DOHH2 (cell line): Measurements from ENCODE around the gene RPS6KA2.

Experiments used
- H3F3A ChIP-seq: fragments of 200-600 bp; sonication (generic), shearing (Covaris generic); 2 replicates; pipeline ENCODE4 v1.6.0; 2016; ENCODE audit warnings: antibody characterized with exemption, mild to moderate bottlenecking; ENCODE audit not compliant: control insufficient read depth, insufficient read depth
- H3K27ac ChIP-seq: fragments of 200-600 bp; sonication (generic); 2 replicates; pipeline ENCODE4 v1.5.1; 2014; ENCODE audit warnings: low read depth, mild to moderate bottlenecking, low read length, moderate library complexity
- H3K27me3 ChIP-seq: fragments of 200-600 bp; sonication (generic); 2 replicates; pipeline ENCODE4 v1.6.1; 2014; ENCODE audit warnings: mild to moderate bottlenecking, low read length, mixed read lengths; ENCODE audit not compliant: control insufficient read depth
- H3K36me3 ChIP-seq: fragments of 200-600 bp; sonication (generic); 2 replicates; pipeline ENCODE4 v1.6.1; 2014; ENCODE audit warnings: mild to moderate bottlenecking, low read length, moderate library complexity, mixed read lengths; ENCODE audit not compliant: control insufficient read depth
- H3K4me1 ChIP-seq: fragments of 200-600 bp; sonication (generic); 2 replicates; pipeline ENCODE4 v1.6.1; 2014; ENCODE audit warnings: mild to moderate bottlenecking, low read length, mixed read lengths; ENCODE audit not compliant: control insufficient read depth
- H3K4me2 ChIP-seq: fragments of 200-600 bp; sonication (generic); 2 replicates; pipeline ENCODE4 v1.6.0; 2014; ENCODE audit warnings: mild to moderate bottlenecking, low read length, moderate library complexity
- H3K4me3 ChIP-seq: fragments of 200-600 bp; sonication (generic); 2 replicates; pipeline ENCODE4 v1.5.1; 2014; ENCODE audit warnings: mild to moderate bottlenecking, low read length, mixed read lengths
- H3K79me2 ChIP-seq: fragments of 200-600 bp; sonication (generic); 2 replicates; pipeline ENCODE4 v1.6.1; 2014; ENCODE audit warnings: mild to moderate bottlenecking, low read length, mixed read lengths; ENCODE audit not compliant: control insufficient read depth
- H3K9me2 ChIP-seq: fragments of 200-600 bp; sonication (generic); replicated peaks from 2 replicates; pipeline ENCODE4 v1.6.1; 2014; ENCODE audit warnings: mild to moderate bottlenecking, low read length, mixed read lengths; ENCODE audit not compliant: control insufficient read depth
- H3K9me3 ChIP-seq: fragments of 200-600 bp; sonication (generic); 2 replicates; pipeline ENCODE4 v1.6.1; 2014; ENCODE audit warnings: antibody characterized with exemption, low read length, mixed read lengths; ENCODE audit not compliant: control insufficient read depth, insufficient read depth
- H4K20me1 ChIP-seq: fragments of 200-600 bp; sonication (generic); 2 replicates; pipeline ENCODE4 v1.6.0; 2014; ENCODE audit warnings: low read depth, mild to moderate bottlenecking, antibody characterized with exemption, low read length, moderate library complexity; ENCODE audit not compliant: control insufficient read depth, insufficient read depth
- EZH2phosphoT487 ChIP-seq: fragments of 200-600 bp; sonication (generic); IDR thresholded peaks from 2 replicates; pipeline ENCODE4 v1.6.1; 2017; ENCODE audit warnings: borderline replicate concordance, mild to moderate bottlenecking, antibody characterized with exemption, low read length, moderate library complexity, mixed read lengths
- TF ChIP-seq, protein P1 (sequence below): fragments of 200-600 bp; sonication (generic); IDR thresholded peaks from one replicate; pipeline ENCODE4 v1.5.1; 2014; ENCODE audit warnings: antibody characterized with exemption, mild to moderate bottlenecking, low read depth, low read length; ENCODE audit not compliant: poor library complexity, severe bottlenecking

RPS6KA2 gene

DNA sequence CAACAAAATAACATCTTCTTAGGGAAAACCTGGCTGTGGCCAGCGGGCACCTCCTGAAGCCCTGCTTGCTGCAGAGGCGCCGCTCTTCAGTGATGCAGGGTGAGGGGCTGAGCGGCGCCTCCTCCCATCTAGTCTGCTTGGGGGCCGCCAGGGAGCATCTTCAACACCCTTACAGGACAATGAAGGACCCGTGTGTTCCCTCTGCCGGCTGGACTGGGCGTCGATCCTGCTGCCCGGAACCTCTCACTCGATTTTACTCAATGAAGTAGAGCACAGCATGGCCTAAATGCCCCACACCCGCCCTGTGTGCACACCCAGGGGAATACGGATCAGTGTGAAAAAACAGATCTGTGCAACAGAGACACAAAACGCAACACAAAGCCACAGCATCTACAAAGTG is 215.8 kb downstream of the RPS6KA2 start:
- H3K4me2 ChIP-seq = no peak overlapping the region
- no peaks in the 10 kb centered on the region for H4K20me1 ChIP-seq
- H3K27ac ChIP-seq = no peak overlapping the region
- TF ChIP-seq EZH2phosphoT487 = no peak
- TF ChIP-seq, protein P1, sequence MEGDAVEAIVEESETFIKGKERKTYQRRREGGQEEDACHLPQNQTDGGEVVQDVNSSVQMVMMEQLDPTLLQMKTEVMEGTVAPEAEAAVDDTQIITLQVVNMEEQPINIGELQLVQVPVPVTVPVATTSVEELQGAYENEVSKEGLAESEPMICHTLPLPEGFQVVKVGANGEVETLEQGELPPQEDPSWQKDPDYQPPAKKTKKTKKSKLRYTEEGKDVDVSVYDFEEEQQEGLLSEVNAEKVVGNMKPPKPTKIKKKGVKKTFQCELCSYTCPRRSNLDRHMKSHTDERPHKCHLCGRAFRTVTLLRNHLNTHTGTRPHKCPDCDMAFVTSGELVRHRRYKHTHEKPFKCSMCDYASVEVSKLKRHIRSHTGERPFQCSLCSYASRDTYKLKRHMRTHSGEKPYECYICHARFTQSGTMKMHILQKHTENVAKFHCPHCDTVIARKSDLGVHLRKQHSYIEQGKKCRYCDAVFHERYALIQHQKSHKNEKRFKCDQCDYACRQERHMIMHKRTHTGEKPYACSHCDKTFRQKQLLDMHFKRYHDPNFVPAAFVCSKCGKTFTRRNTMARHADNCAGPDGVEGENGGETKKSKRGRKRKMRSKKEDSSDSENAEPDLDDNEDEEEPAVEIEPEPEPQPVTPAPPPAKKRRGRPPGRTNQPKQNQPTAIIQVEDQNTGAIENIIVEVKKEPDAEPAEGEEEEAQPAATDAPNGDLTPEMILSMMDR = no peak
- H3K79me2 ChIP-seq = no peaks in the 10 kb centered on the region
- H3K9me2 ChIP-seq = no peaks in the 10 kb centered on the region
- H3K36me3 ChIP-seq = no peaks in the 10 kb centered on the region
- no peaks in the 10 kb centered on the region for H3K4me1 ChIP-seq
- H3F3A ChIP-seq = no peaks in the 10 kb centered on the region
- no peaks in the 10 kb centered on the region; the same call in 1 of the 2 replicates for H3K9me3 ChIP-seq
- no peak overlapping the region for H3K4me3 ChIP-seq
- no peaks in the 10 kb centered on the region for H3K27me3 ChIP-seq

DNA sequence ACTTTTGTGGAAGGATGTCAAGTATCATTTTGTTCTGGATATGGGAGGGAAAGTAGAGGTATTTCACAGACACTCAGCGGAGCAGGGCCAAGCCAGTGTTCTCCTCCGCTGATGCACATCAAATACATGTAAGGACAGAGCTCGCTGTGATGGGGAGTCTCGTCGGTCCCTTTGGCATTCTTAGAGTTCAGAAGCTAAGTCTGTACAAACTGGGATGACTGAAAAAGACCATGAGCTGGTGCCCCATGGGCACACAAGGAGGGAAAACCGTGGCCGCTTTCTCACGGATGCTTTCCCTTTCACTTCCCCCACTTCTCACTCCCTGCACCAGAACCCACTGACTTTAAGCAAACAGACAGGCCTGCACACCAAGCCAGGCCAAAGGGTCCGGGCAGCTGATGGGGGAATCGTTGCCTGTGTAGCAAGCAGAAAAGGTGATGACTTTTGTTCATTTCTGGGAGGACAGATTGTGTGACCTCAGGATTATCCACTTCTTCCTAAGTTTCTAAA is 216.6 kb downstream of the RPS6KA2 start:
- H3K27ac ChIP-seq = no peak overlapping the region
- no peaks in the 10 kb centered on the region for H3K9me3 ChIP-seq
- H3K4me2 ChIP-seq = no peak overlapping the region
- H4K20me1 ChIP-seq = no peaks in the 10 kb centered on the region
- H3K4me3 ChIP-seq = no peak overlapping the region
- H3K79me2 ChIP-seq = no peaks in the 10 kb centered on the region
- TF ChIP-seq, protein P1 = no peak
- no peaks in the 10 kb centered on the region for H3K27me3 ChIP-seq
- H3K4me1 ChIP-seq = no peaks in the 10 kb centered on the region
- H3F3A ChIP-seq = no peaks in the 10 kb centered on the region
- H3K9me2 ChIP-seq = no peaks in the 10 kb centered on the region
- no peaks in the 10 kb centered on the region for H3K36me3 ChIP-seq

DNA sequence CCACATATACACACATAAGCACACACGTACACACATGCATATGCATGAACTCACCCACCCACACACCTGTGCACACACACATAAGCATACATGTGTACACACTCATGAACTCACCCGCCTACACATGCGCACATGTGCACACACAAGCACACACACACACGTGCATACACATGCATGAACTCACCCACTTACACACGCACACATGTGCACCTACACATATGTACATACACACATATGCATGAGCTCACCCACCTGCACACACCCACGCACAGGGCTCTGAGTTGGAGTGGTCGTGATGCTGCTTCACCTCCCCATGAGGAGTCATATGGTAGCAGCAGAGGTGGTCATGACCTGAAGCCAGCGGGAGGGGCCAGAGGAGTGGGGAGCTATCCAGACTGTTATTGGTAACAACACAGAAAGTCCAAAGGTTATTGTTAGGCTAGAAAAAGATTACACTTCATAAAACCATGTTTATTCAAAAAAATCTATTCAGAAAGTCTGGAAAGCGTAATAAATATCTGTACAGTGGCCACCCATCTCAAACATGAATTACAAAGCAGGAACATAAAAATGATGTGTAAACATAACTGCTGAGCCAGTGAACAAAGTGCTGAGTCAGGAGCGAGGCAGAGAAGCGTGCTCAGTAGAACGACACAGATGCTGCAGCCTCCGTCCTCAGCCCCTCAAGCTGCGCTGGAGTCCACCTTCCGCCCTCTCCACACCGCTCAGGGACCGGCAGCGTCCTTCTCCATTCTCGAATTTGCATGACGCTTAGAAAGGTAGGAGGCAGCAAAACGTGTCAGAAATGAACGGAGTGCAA is 217.9 kb downstream of the RPS6KA2 start:
- TF ChIP-seq, protein P1 = no peak
- no peak for TF ChIP-seq EZH2phosphoT487

More for the DNA sequence above, 217.9 kb downstream of the RPS6KA2 start:
- Histone ChIP-seq H3K9me2 (no peaks in the 10 kb centered on the region), H3K27me3 (no peaks in the 10 kb centered on the region), H3K4me3 (no peak overlapping the region), H3K9me3 (no peaks in the 10 kb centered on the region), H3K27ac (no peak overlapping the region), H3K79me2 (no peaks in the 10 kb centered on the region), H3F3A (no peaks in the 10 kb centered on the region), H3K4me1 (no peaks in the 10 kb centered on the region), H3K4me2 (no peak overlapping the region), H4K20me1 (no peaks in the 10 kb centered on the region), H3K36me3 (no peaks in the 10 kb centered on the region)
